ENCODE results near the gene SLC24A4.

Gene SLC24A4

DNA sequence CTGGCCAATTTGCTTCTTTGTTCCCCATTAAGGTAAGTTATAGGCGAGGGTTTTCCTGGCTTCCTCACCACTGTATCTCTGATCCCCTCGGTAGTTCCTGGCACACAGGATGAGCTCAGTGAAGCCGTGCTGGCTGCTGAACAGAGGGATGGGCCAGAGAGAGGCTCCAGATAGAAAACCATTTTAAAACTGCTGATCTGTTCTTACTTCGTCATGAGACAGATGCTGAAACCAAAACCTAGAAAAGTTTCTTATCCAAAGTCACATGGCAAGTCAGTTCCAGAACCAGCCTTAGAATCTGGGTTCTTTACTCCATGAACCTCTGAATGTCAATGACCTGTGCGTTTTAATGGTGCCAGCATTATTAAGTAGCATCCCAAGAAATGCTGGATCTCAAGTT, 114.3 kb downstream of the SLC24A4 start:
- FAIRE-seq (no peak), DNase-seq (ENCODE audit: low spot score) (no peak)

GRCh38 chr14:92437729-92438285, 114.8 kb downstream of the SLC24A4 start:
- FAIRE-seq (no peak), DNase-seq (ENCODE audit: low spot score) (no peak)

- DNase-seq (ENCODE audit: low spot score) (no peak), FAIRE-seq (no peak)
These were observed 116.8 kb downstream of the SLC24A4 start for GRCh38 chr14:92439537-92440344.

DNA sequence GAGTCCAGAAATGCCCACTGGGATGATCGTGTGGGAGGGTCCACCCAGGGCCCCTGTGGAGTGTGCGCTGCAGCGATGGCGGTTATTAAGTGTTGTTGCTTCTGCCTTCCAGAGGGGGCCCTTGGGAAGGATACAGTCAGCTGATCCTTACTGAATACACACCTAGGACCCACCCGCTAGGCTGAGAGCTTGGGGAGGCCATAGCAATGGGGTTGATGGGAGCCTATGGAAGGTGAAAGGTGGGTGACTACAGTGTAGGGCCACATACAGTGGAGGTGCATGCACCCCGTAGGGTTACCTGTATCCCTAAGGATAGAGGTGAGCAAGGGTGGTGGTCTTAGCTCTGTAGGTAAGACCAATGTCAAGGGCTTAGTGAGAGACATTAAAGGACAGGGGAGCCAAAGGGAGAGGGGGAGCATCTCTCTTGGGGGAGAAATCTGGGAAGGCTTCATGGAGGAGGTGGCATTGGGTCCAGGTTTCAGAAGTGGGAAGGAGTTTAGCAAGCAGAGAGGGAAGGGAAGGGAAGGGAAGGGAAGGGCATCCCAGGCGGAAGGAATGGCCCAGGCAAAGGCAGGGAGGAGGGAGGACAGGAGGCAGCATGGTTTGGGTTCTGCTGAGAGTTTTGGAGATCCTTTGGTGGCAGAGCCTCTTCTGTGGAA, 117.5 kb downstream of the SLC24A4 start:
- DNase-seq (ENCODE audit: low spot score), result no peak
- FAIRE-seq, result no peak

DNA sequence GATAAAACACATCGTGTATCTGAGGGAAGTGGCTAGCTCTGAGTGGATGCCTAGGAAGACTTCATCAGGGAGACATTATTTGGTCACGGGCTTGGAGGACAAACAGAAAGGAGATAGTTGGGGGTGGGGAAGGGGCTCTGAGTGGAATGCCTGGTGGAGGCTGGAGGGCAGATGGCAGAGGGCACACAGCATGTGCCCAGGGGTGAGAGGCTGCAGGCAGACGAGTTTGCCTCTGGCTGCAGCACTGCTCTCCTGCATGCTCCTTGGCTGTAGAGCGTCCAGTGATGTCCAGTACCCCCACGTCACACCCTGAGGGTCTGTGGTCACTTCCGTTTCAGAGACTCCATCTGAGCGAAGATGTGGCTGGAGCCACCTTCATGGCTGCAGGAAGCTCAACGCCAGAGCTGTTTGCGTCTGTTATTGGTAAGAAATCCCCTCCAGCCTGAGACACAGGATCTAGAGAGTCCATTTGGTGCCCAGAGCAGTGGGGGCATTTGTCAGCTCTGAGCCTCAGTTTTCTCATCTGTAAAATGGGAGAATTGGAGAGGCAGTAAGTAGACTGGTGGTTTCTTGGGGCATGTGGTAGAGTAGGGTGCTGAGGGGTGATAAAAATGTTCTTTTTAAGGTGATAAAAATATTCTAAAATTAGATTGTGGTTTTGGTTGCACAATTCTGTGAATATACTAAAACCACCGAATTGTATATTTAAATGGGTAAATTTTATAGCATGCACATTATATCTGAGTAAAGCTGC, 119.0 kb downstream of the SLC24A4 start:
- FAIRE-seq, result no peak

DNA sequence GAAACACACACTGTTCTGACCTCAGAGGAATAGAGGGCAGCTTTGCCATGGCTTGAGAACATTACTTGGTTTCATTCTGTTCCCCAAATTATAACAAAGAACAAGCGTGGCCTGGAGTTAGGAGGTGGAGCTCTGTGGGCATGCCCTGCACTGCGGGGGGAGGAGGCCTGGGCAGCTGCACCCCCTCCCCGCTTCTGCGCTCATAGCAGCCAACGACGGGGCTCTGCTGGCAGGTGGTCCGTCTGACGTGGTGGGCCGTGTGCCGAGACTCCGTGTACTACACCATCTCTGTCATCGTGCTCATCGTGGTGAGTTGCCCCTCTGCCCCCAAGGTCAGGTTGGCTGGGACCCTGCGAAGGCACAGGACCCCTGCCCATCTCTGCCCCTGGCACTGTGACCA, 120.2 kb downstream of the SLC24A4 start:
- FAIRE-seq, result no peak

More for the DNA sequence above, 119.0 kb downstream of the SLC24A4 start:
- no peak for DNase-seq (ENCODE audit: low spot score)

DNA sequence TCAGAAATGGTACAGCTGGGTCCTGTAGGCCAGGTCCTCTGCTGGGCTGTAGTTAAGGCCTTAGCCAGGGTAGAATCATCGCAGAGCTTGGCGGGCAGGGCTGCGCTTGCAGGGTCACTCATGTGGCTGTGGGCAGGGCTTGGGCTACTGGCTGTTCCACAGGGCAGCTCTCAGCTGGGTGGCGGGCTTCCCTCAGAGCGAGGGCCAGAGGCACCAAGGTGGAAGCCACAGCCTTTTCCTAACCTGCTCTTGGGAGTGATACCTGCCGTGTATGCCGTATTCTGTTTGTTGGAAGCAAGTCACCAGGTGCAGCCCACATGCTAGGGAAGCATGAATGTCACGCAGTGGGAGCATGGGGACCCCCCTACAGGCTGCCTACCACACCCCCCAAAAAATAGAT, 120.8 kb downstream of the SLC24A4 start:
- DNase-seq (ENCODE audit: low spot score) (no peak), FAIRE-seq (no peak)

More for the DNA sequence above, 120.2 kb downstream of the SLC24A4 start:
- DNase-seq (ENCODE audit: low spot score), result no peak

GRCh38 chr14:92446771-92447170, 123.8 kb downstream of the SLC24A4 start:
- FAIRE-seq, result no peak
- no peak for DNase-seq (ENCODE audit: low spot score)

DNA sequence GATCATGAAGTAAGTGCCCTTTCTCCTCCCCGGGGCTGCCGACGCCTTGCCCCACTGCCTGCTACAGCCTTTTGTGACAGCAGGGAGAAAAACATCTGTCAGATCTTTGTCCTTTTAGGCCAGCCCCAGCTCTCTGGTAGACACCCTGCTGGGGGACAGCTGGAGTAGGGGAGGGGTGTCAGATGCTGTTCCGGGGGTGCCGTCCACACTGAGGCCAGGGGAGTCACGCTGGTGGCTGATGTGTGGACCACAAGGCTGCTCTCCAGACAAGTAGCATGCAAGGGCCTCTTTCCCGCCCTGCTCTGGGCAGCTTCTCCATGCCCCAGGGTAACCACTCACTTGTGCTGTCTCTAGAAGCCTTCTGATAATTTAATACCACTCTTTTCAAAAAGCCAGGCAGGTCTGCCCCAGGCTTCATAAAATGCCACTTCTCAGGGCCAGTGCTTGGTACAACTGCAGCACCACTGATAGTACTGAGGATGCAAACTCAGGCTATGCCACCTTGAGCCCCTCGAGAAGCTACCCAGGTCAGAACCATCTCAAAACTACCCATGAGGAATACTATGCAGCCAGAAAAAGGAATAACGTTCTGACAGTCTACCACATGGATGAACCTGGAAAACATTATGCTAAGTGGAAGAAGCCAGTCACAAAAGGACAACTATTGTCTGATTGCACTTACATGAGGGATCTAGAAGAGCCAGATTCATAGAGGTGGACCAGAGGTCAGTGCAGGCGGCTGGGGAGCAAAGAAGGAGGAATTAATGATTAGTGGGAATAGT, 124.6 kb downstream of the SLC24A4 start:
- no peak for DNase-seq (ENCODE audit: low spot score)

DNA sequence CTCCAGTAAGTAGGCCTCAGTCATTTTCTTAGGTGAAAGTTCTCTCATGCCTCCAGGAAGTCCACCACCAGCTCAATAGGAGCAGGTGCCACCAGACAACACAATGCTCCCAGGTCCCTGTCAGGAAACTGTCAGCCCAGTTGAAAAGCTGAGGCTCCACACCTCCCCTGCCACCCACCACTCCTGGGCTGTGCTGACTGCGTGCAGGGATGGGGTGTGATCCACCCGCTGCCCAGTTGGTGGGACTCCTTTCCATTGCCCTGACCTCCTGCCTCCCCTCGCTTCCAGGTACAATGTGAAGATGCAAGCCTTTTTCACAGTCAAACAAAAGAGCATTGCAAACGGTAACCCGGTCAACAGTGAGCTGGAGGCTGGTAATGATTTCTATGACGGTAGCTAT, 125.8 kb downstream of the SLC24A4 start:
- FAIRE-seq (no peak), DNase-seq (ENCODE audit: low spot score) (no peak)

More for the DNA sequence above, 124.6 kb downstream of the SLC24A4 start:
- no peak for FAIRE-seq

- DNase-seq (ENCODE audit: low spot score) (no peak), FAIRE-seq (no peak)
These were observed 126.6 kb downstream of the SLC24A4 start for GRCh38 chr14:92449404-92450181.

DNA sequence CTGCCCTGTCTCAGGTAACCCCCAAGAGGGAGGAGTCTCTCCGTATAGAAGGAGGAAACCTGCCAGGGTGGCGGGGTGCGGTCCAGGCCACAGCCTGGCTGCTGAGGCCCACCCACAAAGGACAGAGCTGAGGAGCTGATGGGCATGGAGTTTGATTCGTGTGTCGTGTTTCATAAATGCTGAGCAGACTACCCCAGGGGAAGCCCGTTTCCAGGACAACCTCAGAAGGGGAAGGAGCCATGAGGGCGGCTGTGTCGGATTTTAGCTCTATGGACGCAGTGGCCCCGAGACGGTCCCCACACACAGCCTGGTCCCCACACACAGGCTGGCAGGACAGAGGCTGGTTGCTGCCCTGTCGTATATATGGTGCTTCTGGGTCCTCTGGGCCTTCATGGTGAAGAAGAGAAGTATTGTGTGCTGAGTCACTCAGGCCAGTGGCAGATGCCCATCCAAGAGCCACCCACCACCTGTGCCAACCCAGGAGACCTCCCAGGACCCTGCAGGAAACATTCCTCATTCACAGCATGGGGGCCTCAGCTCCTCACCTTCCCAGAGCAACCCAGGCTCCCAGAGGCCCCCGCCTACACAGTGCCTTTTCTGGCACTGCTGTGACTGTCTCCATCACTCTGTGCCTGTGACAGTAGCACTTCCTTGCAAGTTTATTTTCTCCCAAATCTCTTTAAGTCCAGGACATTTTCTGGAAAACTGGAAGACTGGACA, 127.5 kb downstream of the SLC24A4 start:
- FAIRE-seq, result no peak
- DNase-seq (ENCODE audit: low spot score), result no peak

- FAIRE-seq (no peak), DNase-seq (ENCODE audit: low spot score) (no peak)
These were observed 128.3 kb downstream of the SLC24A4 start for GRCh38 chr14:92451245-92451644.

DNA sequence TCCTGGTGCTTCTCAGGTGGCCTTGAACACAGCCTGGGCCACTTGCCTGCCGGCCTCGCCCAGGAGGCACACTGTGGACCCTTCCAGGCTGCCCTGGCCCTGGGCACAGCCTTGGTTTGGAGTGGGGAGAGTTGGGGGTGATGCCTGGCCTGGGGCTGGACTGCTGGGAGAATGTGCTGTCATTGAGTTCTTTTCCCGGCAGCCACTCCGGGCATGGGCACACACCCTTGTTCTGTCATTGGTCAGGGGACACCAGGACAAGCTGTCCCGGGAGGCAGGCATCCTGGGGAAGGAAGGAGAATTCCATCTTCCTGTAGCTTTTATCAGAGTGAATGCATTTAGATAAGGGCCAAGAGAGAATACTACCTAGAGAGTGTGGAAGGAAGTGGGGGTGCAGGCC, 128.8 kb downstream of the SLC24A4 start:
- DNase-seq (ENCODE audit: low spot score) (no peak), FAIRE-seq (no peak)

GRCh38 chr14:92452471-92452870, 129.5 kb downstream of the SLC24A4 start:
- FAIRE-seq, result no peak
- no peak for DNase-seq (ENCODE audit: low spot score)

DNA sequence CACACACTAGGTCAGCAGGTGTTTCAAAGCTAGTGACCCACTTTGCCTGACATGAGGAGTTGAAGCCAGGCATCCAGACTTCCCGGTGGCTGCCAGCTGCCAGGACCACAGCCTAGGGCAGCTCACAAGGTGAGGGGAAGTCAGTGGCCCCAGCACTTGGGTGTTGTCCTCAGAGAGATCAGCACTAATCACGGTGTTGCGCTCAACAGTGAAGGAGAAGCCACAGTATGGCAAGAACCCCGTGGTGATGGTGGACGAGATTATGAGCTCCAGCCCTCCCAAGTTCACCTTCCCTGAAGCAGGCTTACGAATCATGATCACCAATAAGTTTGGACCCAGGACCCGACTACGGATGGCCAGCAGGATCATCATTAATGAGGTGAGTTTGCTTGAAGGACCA, 130.7 kb downstream of the SLC24A4 start:
- FAIRE-seq (no peak), DNase-seq (ENCODE audit: low spot score) (no peak)

GRCh38 chr14:92455231-92455630, 132.3 kb downstream of the SLC24A4 start:
- DNase-seq (ENCODE audit: low spot score) (no peak), FAIRE-seq (no peak)

- FAIRE-seq (no peak), DNase-seq (ENCODE audit: low spot score) (peak; percentile 4)
These were observed 133.4 kb downstream of the SLC24A4 start for GRCh38 chr14:92456215-92457015.

All from RCC 7860 (cell line).